HCT116 (cell line): ENCODE data around the gene AFAP1L1. TPM values are rescaled to one million over a fixed set of nuclear protein-coding genes. Genes with fewer than 3 reads are reported as not detected.

ENCODE experiments used
- ATAC-seq: fragments of 200-7000 bp; cut with Tn5 transposase; 2 replicates; pipeline ENCODE4 v1.9.1; 2020; ENCODE audit warnings: mild to moderate bottlenecking, moderate library complexity
- BruUV-seq: library from RNA; stranded (reverse); fragments of 400-500 nt; replicated peaks from 2 replicates; lab custom pipeline; 2021; lab: Mats Ljungman, UMichigan
- CTCF ChIA-PET: fragments of 300-600 bp; sonication (Branson Sonifier 250); formaldehyde crosslinking; loops from one replicate; lab custom pipeline; 2021; ENCODE audit warnings: antibody characterized with exemption; lab: Charles Lee
- POLR2A ChIA-PET: fragments of 300-600, 350-600 bp; sonication (Branson Sonifier 250); formaldehyde crosslinking; loops from one replicate; lab custom pipeline; 2021; ENCODE audit warnings: antibody characterized with exemption; lab: Charles Lee
- RAD21 ChIA-PET, 2 experiments: fragments of 300-600 bp; sonication (Branson Sonifier 250); formaldehyde crosslinking; loops; one replicate each; lab custom pipeline; 2023; ENCODE audit warnings: low total read pairs in 2 of 2; ENCODE audit not compliant: uncharacterized antibody in 2 of 2, unreplicated experiment in 2 of 2, low non-redundant PET in 1 of 2; lab: Charles Lee
- DNase-seq: peaks from one replicate; pipeline ENCODE4 v3.0.0-alpha.2; 2010; ENCODE audit warnings: low read depth, low spot score
- H2AFZ ChIP-seq: fragments of 200-600 bp; shearing (Covaris generic), sonication (generic); 2 replicates; pipeline ENCODE4 v1.6.1; 2017; ENCODE audit warnings: low read depth, mixed run types, mixed read lengths, antibody characterized with exemption, low read length; ENCODE audit not compliant: poor library complexity, severe bottlenecking
- H3K27ac ChIP-seq: 2 replicates; pipeline ENCODE4 v1.5.1; 2012; ENCODE audit warnings: low read depth, low read length
- H3K27me3 ChIP-seq: fragments of 200-600 bp; sonication (generic); 2 replicates; pipeline ENCODE4 v1.6.1; 2016; ENCODE audit warnings: mixed run types, low read length, mixed read lengths; ENCODE audit not compliant: insufficient read depth
- H3K36me3 ChIP-seq, 2 experiments: fragments of 200-500 bp in 1 of 2; fragments of 200-600 bp in 1 of 2; sonication (Bioruptor generic) in 1 of 2; sonication (generic) in 1 of 2; 2 replicates each; pipeline versions ENCODE4 v1.5.1 to v1.6.1; 2014 to 2016; ENCODE audit warnings: low read length in 2 of 2, inconsistent platforms in 1 of 2, mixed read lengths in 1 of 2, mixed run types in 1 of 2; ENCODE audit not compliant: insufficient read depth in 2 of 2, control insufficient read depth in 1 of 2
- H3K4me1 ChIP-seq, 2 experiments: fragments of 200-600 bp in 1 of 2; sonication (generic) in 1 of 2; 2 replicates each; pipeline versions ENCODE4 v1.5.1 to v1.6.1; 2012 to 2017; ENCODE audit warnings: low read length in 2 of 2, inconsistent platforms in 1 of 2, mild to moderate bottlenecking in 1 of 2, mixed read lengths in 1 of 2, mixed run types in 1 of 2, moderate library complexity in 1 of 2; ENCODE audit not compliant: insufficient read depth in 2 of 2, control insufficient read depth in 1 of 2
- H3K4me2 ChIP-seq: fragments of 200-600 bp; sonication (generic); 2 replicates; pipeline ENCODE4 v1.6.1; 2017; ENCODE audit warnings: mixed run types, low read length, mixed read lengths
- H3K4me3 ChIP-seq, 2 experiments: fragments of 200-600 bp in 1 of 2; sonication (generic) in 1 of 2; replicated peaks in 1 of 2; 2 replicates each; pipeline ENCODE4 v1.5.1; 2011 to 2016; ENCODE audit warnings: low read length in 2 of 2, control low read depth in 1 of 2, low read depth in 1 of 2, mild to moderate bottlenecking in 1 of 2, mixed read lengths in 1 of 2, mixed run types in 1 of 2
- H3K79me2 ChIP-seq: fragments of 200-600 bp; sonication (generic); 2 replicates; pipeline ENCODE4 v1.6.1; 2017; ENCODE audit warnings: mild to moderate bottlenecking, mixed run types, low read length, moderate library complexity, mixed read lengths; ENCODE audit not compliant: insufficient read depth
- H3K9ac ChIP-seq: fragments of 200-600 bp; sonication (generic); 2 replicates; pipeline ENCODE4 v1.6.1; 2016; ENCODE audit warnings: low read length, mixed read lengths
- H3K9me2 ChIP-seq: fragments of 200-600 bp; sonication (generic), shearing (Covaris generic); 2 replicates; pipeline ENCODE4 v1.6.1; 2017; ENCODE audit warnings: mixed run types, mild to moderate bottlenecking, moderate library complexity; ENCODE audit not compliant: insufficient read depth
- H3K9me3 ChIP-seq, 2 experiments: fragments of 200-500 bp in 1 of 2; fragments of 200-600 bp in 1 of 2; sonication (Bioruptor generic) in 1 of 2; sonication (generic) in 1 of 2; 2 replicates each; pipeline ENCODE4 v1.6.1; 2014 to 2017; ENCODE audit warnings: low read length in 2 of 2, mixed read lengths in 2 of 2, inconsistent platforms in 1 of 2, low read depth in 1 of 2, mild to moderate bottlenecking in 1 of 2, mixed run types in 1 of 2, moderate library complexity in 1 of 2; ENCODE audit not compliant: control insufficient read depth in 1 of 2, insufficient read depth in 1 of 2
- H4K20me1 ChIP-seq: fragments of 200-600 bp; sonication (generic), shearing (Covaris generic); 2 replicates; pipeline ENCODE4 v1.6.1; 2017; ENCODE audit warnings: mixed run types, mild to moderate bottlenecking, moderate library complexity; ENCODE audit not compliant: insufficient read depth
- CEBPB ChIP-seq: IDR thresholded peaks from 2 replicates; pipeline ENCODE4 v1.6.1; 2012; ENCODE audit warnings: low read depth
- EGR1 ChIP-seq: IDR thresholded peaks from 2 replicates; pipeline ENCODE4 v1.6.1; 2012; ENCODE audit warnings: low read depth
- ELF1 ChIP-seq: IDR thresholded peaks from 2 replicates; pipeline ENCODE4 v1.6.1; 2012; ENCODE audit warnings: low read depth, borderline replicate concordance
- EZH2 ChIP-seq: fragments of 200-600 bp; sonication (generic); IDR thresholded peaks from 2 replicates; pipeline ENCODE4 v1.6.1; 2017; ENCODE audit warnings: antibody characterized with exemption, mixed run types
- JUND ChIP-seq: IDR thresholded peaks from 2 replicates; pipeline ENCODE4 v1.6.1; 2012
- POLR2A ChIP-seq: IDR thresholded peaks from 2 replicates; pipeline ENCODE4 v1.7.0; 2011; ENCODE audit warnings: borderline replicate concordance; ENCODE audit not compliant: insufficient read depth, insufficient read length; ENCODE audit errors: extremely low read depth
- POLR2AphosphoS5 ChIP-seq: IDR thresholded peaks from 2 replicates; pipeline ENCODE4 v1.6.1; 2011; ENCODE audit warnings: mild to moderate bottlenecking, low read depth, low read length, moderate library complexity
- RAD21 ChIP-seq: IDR thresholded peaks from 2 replicates; pipeline ENCODE4 v1.6.1; 2012; ENCODE audit warnings: low read depth, mild to moderate bottlenecking
- SIN3A ChIP-seq: IDR thresholded peaks from 2 replicates; pipeline ENCODE4 v1.6.1; 2012; ENCODE audit warnings: low read depth
- SP1 ChIP-seq: IDR thresholded peaks from 2 replicates; pipeline ENCODE4 v1.6.1; 2012; ENCODE audit warnings: low read depth
- TCF7L2 ChIP-seq: IDR thresholded peaks from 2 replicates; pipeline ENCODE4 v1.7.0; 2011; ENCODE audit warnings: borderline replicate concordance, inconsistent platforms; ENCODE audit not compliant: insufficient read depth, insufficient read length; ENCODE audit errors: extremely low read depth
- YY1 ChIP-seq: IDR thresholded peaks from 2 replicates; pipeline ENCODE4 v1.6.1; 2011; ENCODE audit warnings: low read length, low read depth, moderate library complexity, mild to moderate bottlenecking; ENCODE audit not compliant: insufficient replicate concordance; ENCODE audit errors: extremely low read depth
- intact Hi-C: fragments of 100-400 bp; cut with micrococcal nuclease; formaldehyde crosslinking; loops from 2 replicates; pipeline ENCODE4 v1.10.0; 2022
- total RNA-seq: library from RNA; stranded (reverse); gene quantifications from one replicate; pipeline ENCODE4 v1.2.1, GENCODE V29; 2021; ENCODE audit not compliant: unreplicated experiment
- TF ChIP-seq, protein P1 (sequence below): IDR thresholded peaks from 2 replicates; pipeline ENCODE4 v1.6.1; 2012
- TF ChIP-seq, protein P2 (sequence below): IDR thresholded peaks from 2 replicates; pipeline ENCODE4 v1.6.1; 2011; ENCODE audit warnings: mild to moderate bottlenecking, low read length, moderate library complexity; ENCODE audit not compliant: insufficient replicate concordance; ENCODE audit errors: extremely low read depth
- TF ChIP-seq, protein P3 (sequence below), 3 experiments: fragments of 200-600 bp in 1 of 3; sonication (generic) in 1 of 3; IDR thresholded peaks in 2 of 3; conservative IDR thresholded peaks in 1 of 3; 2 replicates each; pipeline ENCODE4 v1.5.1; 2012 to 2017; ENCODE audit warnings: low read depth in 2 of 3, low read length in 2 of 3, antibody characterized with exemption in 1 of 3, borderline replicate concordance in 1 of 3, control low read depth in 1 of 3, mild to moderate bottlenecking in 1 of 3, mixed read lengths in 1 of 3, mixed run types in 1 of 3, moderate library complexity in 1 of 3; ENCODE audit not compliant: insufficient read depth in 1 of 3
- TF ChIP-seq, protein P4 (sequence below): IDR thresholded peaks from 2 replicates; pipeline ENCODE4 v1.6.1; 2012

AFAP1L1 gene
- total RNA-seq, 1 experiment from 2014 or later = 4.3 TPM

DNA sequence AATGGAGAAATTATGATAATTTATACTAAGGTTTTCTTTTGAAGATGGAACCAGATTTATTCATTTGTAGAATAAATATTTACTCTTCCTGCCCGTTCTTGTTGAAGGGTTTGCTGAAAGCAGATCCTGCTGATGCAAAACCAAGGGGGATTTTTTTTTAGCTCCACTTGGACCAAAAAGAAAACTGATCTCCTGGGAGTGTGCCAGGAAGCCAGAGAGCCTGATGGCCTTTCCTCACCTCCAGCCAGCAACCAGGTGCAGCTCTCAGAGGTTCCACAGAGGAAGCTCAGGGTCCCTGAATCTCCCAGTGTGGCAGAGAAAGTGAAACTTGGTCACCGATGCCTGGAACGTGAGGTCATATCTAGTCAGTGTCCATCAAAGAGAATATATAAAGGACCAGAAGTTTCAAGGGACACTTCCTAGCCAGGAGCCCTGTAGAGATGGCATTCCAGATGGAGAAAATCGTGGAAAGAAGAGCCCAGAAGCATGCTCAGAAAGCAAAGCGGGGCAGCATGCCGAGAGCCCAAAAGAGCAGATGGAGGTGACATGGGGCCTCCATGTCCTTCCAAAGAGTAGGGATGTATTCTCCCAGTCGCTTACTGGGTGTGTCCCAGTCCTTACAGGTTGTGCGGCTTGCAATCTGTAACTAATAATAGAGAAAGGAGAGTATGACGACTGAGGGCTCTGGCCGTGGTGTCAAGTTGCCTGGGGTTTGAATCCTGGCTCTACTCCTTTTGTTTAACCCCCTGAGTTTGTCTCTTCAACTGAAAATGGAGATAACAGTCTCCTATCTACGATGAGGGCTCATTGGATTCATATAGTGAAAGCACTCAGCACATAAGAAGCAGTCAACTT, 12.2 kb downstream of the AFAP1L1 start:
- no peak overlapping the region for H3K4me3 ChIP-seq
- no peaks in the 10 kb centered on the region for H3K36me3 ChIP-seq
- no peaks in the 10 kb centered on the region for H3K9me2 ChIP-seq
- no peak overlapping the region for H3K4me2 ChIP-seq
- H2AFZ ChIP-seq = no peak overlapping the region
- ATAC-seq (no peak), DNase-seq (no peak)
- no TSS peak for BruUV-seq
- H3K4me1 ChIP-seq = no peaks in the 10 kb centered on the region
- H3K9ac ChIP-seq = no peak overlapping the region
- H3K79me2 ChIP-seq = no peaks in the 10 kb centered on the region
- CTCF ChIA-PET = no interaction called here
- no peaks in the 10 kb centered on the region for H4K20me1 ChIP-seq
- intact Hi-C loops = no loop called here
- POLR2A ChIA-PET = no interaction called here
- no peak overlapping the region for H3K27ac ChIP-seq
- H3K9me3 ChIP-seq = no peaks in the 10 kb centered on the region
- RAD21 ChIA-PET = no interaction called here
- no peaks in the 10 kb centered on the region for H3K27me3 ChIP-seq
- TF ChIP-seq YY1 (no peak), ELF1 (no peak), POLR2AphosphoS5 (no peak), EZH2 (no peak), SIN3A (no peak), JUND (no peak), TCF7L2 (no peak), SP1 (no peak), RAD21 (no peak), CEBPB (no peak), POLR2A (no peak), EGR1 (no peak)
- TF ChIP-seq, protein P1, sequence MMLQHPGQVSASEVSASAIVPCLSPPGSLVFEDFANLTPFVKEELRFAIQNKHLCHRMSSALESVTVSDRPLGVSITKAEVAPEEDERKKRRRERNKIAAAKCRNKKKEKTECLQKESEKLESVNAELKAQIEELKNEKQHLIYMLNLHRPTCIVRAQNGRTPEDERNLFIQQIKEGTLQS = no peak
- TF ChIP-seq, protein P2, sequence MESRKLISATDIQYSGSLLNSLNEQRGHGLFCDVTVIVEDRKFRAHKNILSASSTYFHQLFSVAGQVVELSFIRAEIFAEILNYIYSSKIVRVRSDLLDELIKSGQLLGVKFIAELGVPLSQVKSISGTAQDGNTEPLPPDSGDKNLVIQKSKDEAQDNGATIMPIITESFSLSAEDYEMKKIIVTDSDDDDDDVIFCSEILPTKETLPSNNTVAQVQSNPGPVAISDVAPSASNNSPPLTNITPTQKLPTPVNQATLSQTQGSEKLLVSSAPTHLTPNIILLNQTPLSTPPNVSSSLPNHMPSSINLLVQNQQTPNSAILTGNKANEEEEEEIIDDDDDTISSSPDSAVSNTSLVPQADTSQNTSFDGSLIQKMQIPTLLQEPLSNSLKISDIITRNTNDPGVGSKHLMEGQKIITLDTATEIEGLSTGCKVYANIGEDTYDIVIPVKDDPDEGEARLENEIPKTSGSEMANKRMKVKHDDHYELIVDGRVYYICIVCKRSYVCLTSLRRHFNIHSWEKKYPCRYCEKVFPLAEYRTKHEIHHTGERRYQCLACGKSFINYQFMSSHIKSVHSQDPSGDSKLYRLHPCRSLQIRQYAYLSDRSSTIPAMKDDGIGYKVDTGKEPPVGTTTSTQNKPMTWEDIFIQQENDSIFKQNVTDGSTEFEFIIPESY = no peak
- TF ChIP-seq, protein P3, sequence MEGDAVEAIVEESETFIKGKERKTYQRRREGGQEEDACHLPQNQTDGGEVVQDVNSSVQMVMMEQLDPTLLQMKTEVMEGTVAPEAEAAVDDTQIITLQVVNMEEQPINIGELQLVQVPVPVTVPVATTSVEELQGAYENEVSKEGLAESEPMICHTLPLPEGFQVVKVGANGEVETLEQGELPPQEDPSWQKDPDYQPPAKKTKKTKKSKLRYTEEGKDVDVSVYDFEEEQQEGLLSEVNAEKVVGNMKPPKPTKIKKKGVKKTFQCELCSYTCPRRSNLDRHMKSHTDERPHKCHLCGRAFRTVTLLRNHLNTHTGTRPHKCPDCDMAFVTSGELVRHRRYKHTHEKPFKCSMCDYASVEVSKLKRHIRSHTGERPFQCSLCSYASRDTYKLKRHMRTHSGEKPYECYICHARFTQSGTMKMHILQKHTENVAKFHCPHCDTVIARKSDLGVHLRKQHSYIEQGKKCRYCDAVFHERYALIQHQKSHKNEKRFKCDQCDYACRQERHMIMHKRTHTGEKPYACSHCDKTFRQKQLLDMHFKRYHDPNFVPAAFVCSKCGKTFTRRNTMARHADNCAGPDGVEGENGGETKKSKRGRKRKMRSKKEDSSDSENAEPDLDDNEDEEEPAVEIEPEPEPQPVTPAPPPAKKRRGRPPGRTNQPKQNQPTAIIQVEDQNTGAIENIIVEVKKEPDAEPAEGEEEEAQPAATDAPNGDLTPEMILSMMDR (IDR thresholded peaks at IDR 0.05 in 2 of 3, conservative IDR thresholded peaks at IDR 0.05 in 1 of 3; ENCODE audit: borderline replicate concordance in 1 of 3, insufficient read depth in 1 of 3, low read depth in 2 of 3, low read length in 2 of 3) = no peak
- TF ChIP-seq, protein P4, sequence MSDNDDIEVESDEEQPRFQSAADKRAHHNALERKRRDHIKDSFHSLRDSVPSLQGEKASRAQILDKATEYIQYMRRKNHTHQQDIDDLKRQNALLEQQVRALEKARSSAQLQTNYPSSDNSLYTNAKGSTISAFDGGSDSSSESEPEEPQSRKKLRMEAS = no peak
